Caco-2 (cell line): ENCODE measurements around the gene APP. TPM values are rescaled to one million over a fixed set of nuclear protein-coding genes. Genes with fewer than 3 reads are reported as not detected.

Experiments
- BruUV-seq: library from RNA; stranded (reverse); fragments of 400-500 nt; replicated peaks from 2 replicates; lab custom pipeline; 2021; lab: Mats Ljungman, UMichigan
- CTCF ChIA-PET: fragments of 300-600 bp; sonication (Branson Sonifier 250); formaldehyde crosslinking; loops from one replicate; lab custom pipeline; 2022; ENCODE audit warnings: antibody characterized with exemption; lab: Charles Lee
- POLR2A ChIA-PET: fragments of 300-600 bp; sonication (Branson Sonifier 250); formaldehyde crosslinking; loops from one replicate; lab custom pipeline; 2022; ENCODE audit warnings: antibody characterized with exemption; lab: Charles Lee
- DNase-seq, 2 experiments: peaks; one replicate each; pipeline versions ENCODE4 v3.0.0 to v3.0.0-alpha.2; 2020 to 2022
- H3K27me3 ChIP-seq: replicated peaks from 2 replicates; pipeline ENCODE4 v1.6.0; 2011; ENCODE audit warnings: low read length; ENCODE audit not compliant: control insufficient read depth, insufficient read depth
- H3K36me3 ChIP-seq: 2 replicates; pipeline ENCODE4 v1.5.1; 2011; ENCODE audit warnings: low read length; ENCODE audit not compliant: control insufficient read depth, insufficient read depth
- H3K4me1 ChIP-seq: fragments of 250-450 bp; sonication (Bioruptor Pico); 2 replicates; pipeline ENCODE4 v1.5.1; 2020; ENCODE audit warnings: mild to moderate bottlenecking
- H3K4me3 ChIP-seq: 2 replicates; pipeline ENCODE4 v1.5.1; 2011; ENCODE audit warnings: low read depth, mild to moderate bottlenecking, control low read depth, low read length
- H3K9me3 ChIP-seq: fragments of 250-450 bp; sonication (Bioruptor Pico); 2 replicates; pipeline ENCODE4 v1.5.1; 2020; ENCODE audit warnings: mild to moderate bottlenecking, moderate library complexity
- H3K27ac Mint-ChIP-seq: one replicate; pipeline ENCODE4 v1.8.0; 2022; ENCODE audit warnings: mixed read lengths; ENCODE audit not compliant: unreplicated experiment
- H3K27me3 Mint-ChIP-seq: one replicate; pipeline ENCODE4 v1.8.0; 2022; ENCODE audit warnings: mixed read lengths; ENCODE audit not compliant: insufficient read depth, unreplicated experiment
- H3K36me3 Mint-ChIP-seq: one replicate; pipeline ENCODE4 v1.8.0; 2022; ENCODE audit warnings: mild to moderate bottlenecking, mixed read lengths; ENCODE audit not compliant: insufficient read depth, unreplicated experiment
- H3K4me1 Mint-ChIP-seq: one replicate; pipeline ENCODE4 v1.8.0; 2022; ENCODE audit warnings: low read depth, mixed read lengths; ENCODE audit not compliant: unreplicated experiment
- H3K4me3 Mint-ChIP-seq: one replicate; pipeline ENCODE4 v1.8.0; 2022; ENCODE audit warnings: mild to moderate bottlenecking, moderate library complexity, mixed read lengths; ENCODE audit not compliant: unreplicated experiment
- H3K9me3 Mint-ChIP-seq: one replicate; pipeline ENCODE4 v1.8.0; 2022; ENCODE audit warnings: mixed read lengths; ENCODE audit not compliant: unreplicated experiment
- CTCF ChIP-seq, 2 experiments: fragments of 200-600 bp in 1 of 2; IDR thresholded peaks; 1 replicate in 1 of 2; 2 replicates in 1 of 2; pipeline versions ENCODE4 v1.5.1 to v1.8.0; 2011 to 2022; ENCODE audit warnings: antibody characterized with exemption in 1 of 2, control low read depth in 1 of 2, inconsistent platforms in 1 of 2, low read depth in 1 of 2, low read length in 1 of 2, mild to moderate bottlenecking in 1 of 2, moderate library complexity in 1 of 2; ENCODE audit not compliant: insufficient read depth in 1 of 2, severe bottlenecking in 1 of 2, unreplicated experiment in 1 of 2
- intact Hi-C: fragments of 100-400 bp; cut with micrococcal nuclease; formaldehyde crosslinking; loops from one replicate; pipeline ENCODE4 v1.10.0; 2022; ENCODE audit not compliant: unreplicated experiment
- total RNA-seq: library from RNA; stranded (reverse); gene quantifications from 2 replicates; pipeline ENCODE4 v1.2.3, GENCODE V29; 2022

APP gene
- total RNA-seq, 1 experiment from 2014 or later: 331 TPM

- ChIA-PET CTCF (no interaction called here), POLR2A (no interaction called here)
- Mint-ChIP-seq H3K4me1 (peaks cover 39% of the 10 kb centered on the region), H3K36me3 (peaks cover 13% of the 10 kb centered on the region), H3K9me3 (no peaks in the 10 kb centered on the region), H3K4me3 (no peak overlapping the region), H3K27ac (no peak overlapping the region), H3K27me3 (no peaks in the 10 kb centered on the region)
- no peak for TF ChIP-seq CTCF (IDR thresholded peaks at IDR 0.05; ENCODE audit: insufficient read depth in 1 of 2, low read depth in 1 of 2, low read length in 1 of 2, severe bottlenecking in 1 of 2, unreplicated experiment in 1 of 2)
- BruUV-seq: no TSS peak
- intact Hi-C loops: no loop called here
- Histone ChIP-seq H3K4me3 (no peak overlapping the region), H3K4me1 (peaks cover 11% of the 10 kb centered on the region), H3K27me3 (no peaks in the 10 kb centered on the region), H3K9me3 (no peaks in the 10 kb centered on the region), H3K36me3 (no peaks in the 10 kb centered on the region)
- no peak for DNase-seq
Measured at GRCh38 chr21:26072666-26073615, 97.6 kb downstream of the APP start.

GRCh38 chr21:26070822-26071425 is 99.6 kb downstream of the APP start:
- Histone ChIP-seq H3K4me3 (no peak overlapping the region), H3K4me1 (peaks cover 11% of the 10 kb centered on the region), H3K36me3 (no peaks in the 10 kb centered on the region), H3K9me3 (no peaks in the 10 kb centered on the region), H3K27me3 (no peaks in the 10 kb centered on the region)
- ChIA-PET POLR2A (no interaction called here), CTCF (no interaction called here)
- Mint-ChIP-seq H3K36me3 (peaks cover 13% of the 10 kb centered on the region), H3K9me3 (no peaks in the 10 kb centered on the region), H3K27ac (no peak overlapping the region), H3K4me3 (no peak overlapping the region), H3K27me3 (no peaks in the 10 kb centered on the region), H3K4me1 (peaks cover 39% of the 10 kb centered on the region)
- TF ChIP-seq CTCF (IDR thresholded peaks at IDR 0.05; ENCODE audit: insufficient read depth in 1 of 2, low read depth in 1 of 2, low read length in 1 of 2, severe bottlenecking in 1 of 2, unreplicated experiment in 1 of 2): no peak
- DNase-seq: peak; percentile 32 to 41
- no TSS peak for BruUV-seq
- intact Hi-C loops: no loop called here

- intact Hi-C loops: no loop called here
- no peak for DNase-seq
- Mint-ChIP-seq H3K4me1 (peaks cover 39% of the 10 kb centered on the region), H3K27ac (no peak overlapping the region), H3K9me3 (no peaks in the 10 kb centered on the region), H3K36me3 (peaks cover 13% of the 10 kb centered on the region), H3K27me3 (no peaks in the 10 kb centered on the region), H3K4me3 (no peak overlapping the region)
- BruUV-seq: no TSS peak
- Histone ChIP-seq H3K9me3 (no peaks in the 10 kb centered on the region), H3K36me3 (no peaks in the 10 kb centered on the region), H3K4me1 (peaks cover 11% of the 10 kb centered on the region), H3K27me3 (no peaks in the 10 kb centered on the region), H3K4me3 (no peak overlapping the region)
- ChIA-PET CTCF (no interaction called here), POLR2A (no interaction called here)
- no peak for TF ChIP-seq CTCF (IDR thresholded peaks at IDR 0.05; ENCODE audit: insufficient read depth in 1 of 2, low read depth in 1 of 2, low read length in 1 of 2, severe bottlenecking in 1 of 2, unreplicated experiment in 1 of 2)
Measured at GRCh38 chr21:26070121-26070520, 100.4 kb downstream of the APP start.
